Lower lobe of right lung (tissue), 2 donors: Measurements from ENCODE around the gene MYH7. TPM values are rescaled to one million over a fixed set of nuclear protein-coding genes. Genes with fewer than 3 reads are reported as not detected.

Experiments
- ATAC-seq, 2 donors: fragments of 200-7000 bp; cut with Tn5 transposase; one replicate each; pipeline ENCODE4 v1.9.1; 2020 to 2022; ENCODE audit warnings: mild to moderate bottlenecking in 2 of 2, moderate library complexity in 2 of 2
- DNase-seq: peaks from one replicate; pipeline ENCODE4 v3.0.0-alpha.2; 2020
- H3K27ac ChIP-seq: fragments of 200-600 bp; one replicate; pipeline ENCODE4 v1.8.0; 2022
- H3K27me3 ChIP-seq: fragments of 200-600 bp; one replicate; pipeline ENCODE4 v1.8.0; 2022; ENCODE audit warnings: low read depth
- H3K36me3 ChIP-seq: fragments of 200-600 bp; one replicate; pipeline ENCODE4 v1.8.0; 2022; ENCODE audit warnings: mild to moderate bottlenecking
- H3K4me1 ChIP-seq: fragments of 200-600 bp; one replicate; pipeline ENCODE4 v1.8.0; 2022
- H3K4me3 ChIP-seq: fragments of 200-600 bp; one replicate; pipeline ENCODE4 v1.8.0; 2022; ENCODE audit warnings: mild to moderate bottlenecking
- H3K9me3 ChIP-seq: fragments of 200-600 bp; one replicate; pipeline ENCODE4 v1.8.0; 2022
- CTCF ChIP-seq: fragments of 200-600 bp; IDR thresholded peaks from one replicate; pipeline ENCODE4 v1.8.0; 2022; ENCODE audit warnings: antibody characterized with exemption, mild to moderate bottlenecking
- intact Hi-C: fragments of 100-400 bp; cut with DNase I; formaldehyde crosslinking; loops from one replicate; pipeline ENCODE4 v1.11.0; 2022
- total RNA-seq: library from RNA; stranded (reverse); fragmentation: NEBNext Ultra II Directional; extraction: Animal tissue kit (Norgen Biotek cat#: 25700); gene quantifications from one replicate; pipeline ENCODE4 v1.2.1, GENCODE V29; 2021
- donor health status: DM: no; HTN: yes; CAD: no; lungs with severe emphysema.

Gene MYH7
- total RNA-seq, 1 donor from 2014 or later, result 0.09 TPM

- Histone ChIP-seq H3K9me3 (no peaks in the 10 kb centered on the region), H3K27me3 (peaks cover 4% of the 10 kb centered on the region), H3K4me3 (no peak overlapping the region), H3K27ac (no peak overlapping the region), H3K36me3 (no peaks in the 10 kb centered on the region), H3K4me1 (no peaks in the 10 kb centered on the region)
- no peak for TF ChIP-seq CTCF
- DNase-seq (no peak), ATAC-seq (no peak)
- intact Hi-C loops, result no loop called here
Observed at GRCh38 chr14:23384364-23385080, 50.9 kb downstream of the MYH7 start.

GRCh38 chr14:23382731-23383440 lies 52.6 kb downstream of the MYH7 start:
- H3K9me3 ChIP-seq, result no peaks in the 10 kb centered on the region
- H3K36me3 ChIP-seq, result no peaks in the 10 kb centered on the region
- intact Hi-C loops, result no loop called here
- peaks cover 4% of the 10 kb centered on the region for H3K27me3 ChIP-seq
- H3K27ac ChIP-seq, result no peak overlapping the region
- H3K4me3 ChIP-seq, result no peak overlapping the region
- DNase-seq, result no peak
- no peaks in the 10 kb centered on the region for H3K4me1 ChIP-seq
- ATAC-seq, result no peak
- no peak for TF ChIP-seq CTCF

- H3K27me3 ChIP-seq, result peaks cover 4% of the 10 kb centered on the region
- no peak for ATAC-seq
- H3K36me3 ChIP-seq, result no peaks in the 10 kb centered on the region
- H3K4me3 ChIP-seq, result no peak overlapping the region
- no peak overlapping the region for H3K27ac ChIP-seq
- H3K4me1 ChIP-seq, result no peaks in the 10 kb centered on the region
- H3K9me3 ChIP-seq, result no peaks in the 10 kb centered on the region
- TF ChIP-seq CTCF, result no peak
- intact Hi-C loops, result no loop called here
- DNase-seq, result no peak
Observed at GRCh38 chr14:23382276-23382675, 53.2 kb downstream of the MYH7 start.

GRCh38 chr14:23381871-23382270 lies 53.6 kb downstream of the MYH7 start:
- peaks cover 4% of the 10 kb centered on the region for H3K27me3 ChIP-seq
- intact Hi-C loops, result no loop called here
- H3K36me3 ChIP-seq, result no peaks in the 10 kb centered on the region
- no peak for DNase-seq
- H3K4me1 ChIP-seq, result no peaks in the 10 kb centered on the region
- no peaks in the 10 kb centered on the region for H3K9me3 ChIP-seq
- H3K27ac ChIP-seq, result no peak overlapping the region
- ATAC-seq, result no peak
- no peak for TF ChIP-seq CTCF
- H3K4me3 ChIP-seq, result no peak overlapping the region

GRCh38 chr14:23380976-23381375 lies 54.5 kb downstream of the MYH7 start:
- DNase-seq (no peak), ATAC-seq (no peak)
- H3K27me3 ChIP-seq, result peaks cover 4% of the 10 kb centered on the region
- TF ChIP-seq CTCF, result no peak
- H3K27ac ChIP-seq, result no peak overlapping the region
- H3K9me3 ChIP-seq, result no peaks in the 10 kb centered on the region
- H3K4me3 ChIP-seq, result no peak overlapping the region
- H3K36me3 ChIP-seq, result no peaks in the 10 kb centered on the region
- intact Hi-C loops, result no loop called here
- H3K4me1 ChIP-seq, result no peaks in the 10 kb centered on the region
